ENCODE results near the gene TPD52L1. TPM values are rescaled to one million over a fixed set of nuclear protein-coding genes. Genes with fewer than 3 reads are reported as not detected.
"Not testable (repeated sequence)": the region's sequence is repeated elsewhere in the genome, so short reads cannot be mapped to it uniquely, and the experiment has no call there.

Gene TPD52L1
- total RNA-seq = 105 and 188 TPM in 2 replicates

DNA sequence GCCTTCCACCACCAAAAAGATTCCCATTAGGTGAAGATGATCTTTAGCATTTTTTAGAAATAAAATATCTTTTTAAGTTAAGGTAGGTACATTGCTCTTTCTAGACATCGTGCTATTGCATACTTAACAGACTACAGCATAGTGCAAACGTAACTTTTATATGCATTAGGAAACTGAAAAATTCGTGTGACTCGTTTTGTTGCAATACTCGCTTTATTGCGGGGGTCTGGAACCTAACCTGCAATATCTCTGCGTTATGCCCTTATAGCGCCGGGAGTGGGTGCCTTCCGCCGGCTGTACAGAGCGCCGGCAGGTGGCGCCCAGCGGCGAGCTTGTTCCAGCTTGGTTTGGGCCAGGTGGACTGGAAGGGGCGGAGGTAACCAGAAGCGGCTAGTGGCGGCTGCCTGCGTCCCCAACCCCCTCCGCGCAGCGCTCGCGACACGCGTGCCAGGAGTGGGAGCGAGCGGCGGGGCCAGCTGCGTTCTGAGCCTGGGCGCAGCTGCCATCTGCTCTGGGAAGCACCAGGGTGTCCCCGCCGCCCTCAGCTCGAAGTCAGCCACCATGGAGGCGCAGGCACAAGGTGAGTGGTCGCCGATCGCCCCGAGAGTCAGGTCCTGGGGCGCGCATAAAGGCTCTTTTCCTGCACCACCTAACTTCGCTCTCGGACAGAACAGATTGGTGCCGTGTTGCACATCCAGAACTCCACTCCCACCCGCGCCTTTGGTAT lies at the start of gene TPD52L1:
TPD52L1 (plus strand) TSS at position 383 of the 727 bp plus-strand sequence; CDS start at position 562, 179 bp downstream.
- DNase-seq (ENCODE audit: low read depth) = peak; percentile 64

DNA sequence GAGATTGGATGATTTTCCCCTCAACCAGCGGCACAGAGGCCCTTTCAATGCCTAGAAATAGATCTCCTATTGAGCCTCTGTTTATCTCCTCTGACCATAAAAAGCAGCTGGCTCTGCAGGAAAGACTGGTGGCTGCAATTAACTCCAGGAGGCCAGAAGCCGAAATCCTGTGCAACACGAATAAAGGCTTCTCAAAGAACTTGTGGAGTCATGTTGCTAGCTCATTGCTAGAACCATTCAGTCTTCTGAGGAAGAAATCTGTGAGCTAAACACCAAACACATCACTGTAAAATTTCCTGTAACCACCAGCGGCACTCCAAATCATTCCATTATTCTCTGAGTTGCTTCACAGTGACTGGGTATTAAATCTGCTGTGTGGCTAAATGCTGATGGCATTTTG lies 49.1 kb upstream of the TPD52L1 start:
- peak; percentile 27 for DNase-seq (ENCODE audit: low read depth)

DNA sequence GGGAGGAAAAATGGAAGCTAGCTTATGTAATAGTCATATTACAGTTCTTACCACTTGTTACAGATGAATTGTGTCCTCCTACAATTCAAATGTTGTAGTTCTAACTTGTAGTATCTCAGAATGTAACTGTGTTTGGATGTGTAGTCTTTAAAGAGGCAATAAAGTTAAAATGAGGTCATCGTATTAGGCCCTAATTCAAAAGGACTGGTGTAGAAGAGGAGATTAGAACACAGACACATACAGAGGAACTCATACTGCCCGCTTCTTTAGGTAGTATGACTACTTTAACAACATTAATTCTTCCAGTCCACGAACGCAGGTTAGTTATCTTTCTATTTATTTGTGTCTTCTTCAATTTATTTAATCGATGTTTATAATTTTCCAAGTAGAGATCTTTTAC lies 46.5 kb upstream of the TPD52L1 start:
- no peak for DNase-seq (ENCODE audit: low read depth)

DNA sequence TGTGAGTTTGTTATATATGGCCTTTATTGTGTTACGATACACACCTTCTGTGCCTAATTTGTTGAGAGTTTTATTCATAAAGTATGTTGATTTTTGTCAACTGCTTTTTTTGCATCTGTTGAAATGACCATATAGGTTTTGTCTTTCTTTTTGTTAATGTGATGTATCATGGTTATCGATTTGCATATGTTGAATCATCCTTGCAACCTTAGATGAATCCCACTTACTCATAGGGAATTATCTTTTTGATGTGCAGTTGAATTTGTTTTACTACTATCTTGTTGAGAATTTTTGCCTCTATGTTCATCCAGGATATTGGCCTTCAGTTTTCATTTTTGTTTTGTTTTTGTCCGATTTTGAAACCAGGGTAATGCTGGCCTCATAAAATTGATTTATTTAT lies 45.7 kb upstream of the TPD52L1 start:
- no peak for DNase-seq (ENCODE audit: low read depth)

DNA sequence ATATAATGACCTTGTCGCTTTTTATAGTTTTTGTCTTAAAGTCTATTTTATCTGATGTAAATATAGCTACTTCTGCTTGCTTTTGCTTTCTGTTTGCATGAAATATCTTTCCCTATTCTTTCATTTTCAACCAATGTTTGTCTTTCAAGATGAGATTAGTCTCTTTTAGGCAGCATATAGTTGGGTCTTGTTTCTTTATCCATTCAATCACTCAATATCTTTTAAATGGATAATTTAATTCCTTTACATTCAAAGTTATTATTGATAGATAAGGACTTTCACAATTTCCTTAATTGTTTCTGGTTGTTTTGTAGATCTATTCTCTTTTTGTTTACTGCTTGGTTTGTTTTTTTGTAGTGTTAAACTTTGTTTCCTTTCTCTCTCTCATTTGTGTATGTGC lies 43.5 kb upstream of the TPD52L1 start:
- no peak for DNase-seq (ENCODE audit: low read depth)

DNA sequence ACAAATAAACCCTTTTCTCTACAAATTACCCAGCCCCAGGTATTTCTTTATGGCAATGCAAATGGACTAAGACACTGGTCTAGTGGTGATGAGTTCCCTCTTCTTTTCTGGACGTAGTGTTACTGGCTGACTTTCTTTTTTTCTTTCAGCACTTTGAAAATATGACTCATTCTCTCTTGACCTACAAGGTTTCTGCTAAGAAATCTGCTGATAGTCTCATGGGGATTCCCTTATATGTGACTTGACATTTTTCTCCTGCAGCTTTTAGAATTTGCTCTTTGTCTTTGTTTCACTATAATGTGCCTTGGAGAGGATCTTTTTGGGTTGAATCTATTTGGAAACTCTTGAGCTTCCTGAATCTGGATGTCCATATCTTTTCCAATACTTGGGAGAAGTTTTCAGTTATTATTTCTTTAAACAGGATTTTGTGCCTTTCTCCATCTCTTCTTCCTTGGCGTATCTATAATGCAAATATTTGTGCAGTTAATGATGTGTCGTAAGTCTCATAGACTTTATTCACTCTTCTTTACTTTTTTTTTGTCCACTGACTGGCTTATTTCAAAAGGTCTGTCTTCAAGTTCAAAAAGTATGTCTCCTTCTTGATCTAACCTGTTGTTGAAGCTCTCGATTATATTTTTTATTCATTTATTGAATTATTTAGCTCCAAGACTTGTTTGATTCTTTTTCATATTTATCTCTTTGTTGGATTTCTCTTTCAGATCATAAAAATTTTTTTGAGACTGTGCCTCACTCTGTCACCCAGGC lies 42.2 kb upstream of the TPD52L1 start:
- no peak for DNase-seq (ENCODE audit: low read depth)

- DNase-seq (ENCODE audit: low read depth) = no peak
Measured at GRCh38 chr6:125112934-125113333, 40.6 kb upstream of the TPD52L1 start.

DNA sequence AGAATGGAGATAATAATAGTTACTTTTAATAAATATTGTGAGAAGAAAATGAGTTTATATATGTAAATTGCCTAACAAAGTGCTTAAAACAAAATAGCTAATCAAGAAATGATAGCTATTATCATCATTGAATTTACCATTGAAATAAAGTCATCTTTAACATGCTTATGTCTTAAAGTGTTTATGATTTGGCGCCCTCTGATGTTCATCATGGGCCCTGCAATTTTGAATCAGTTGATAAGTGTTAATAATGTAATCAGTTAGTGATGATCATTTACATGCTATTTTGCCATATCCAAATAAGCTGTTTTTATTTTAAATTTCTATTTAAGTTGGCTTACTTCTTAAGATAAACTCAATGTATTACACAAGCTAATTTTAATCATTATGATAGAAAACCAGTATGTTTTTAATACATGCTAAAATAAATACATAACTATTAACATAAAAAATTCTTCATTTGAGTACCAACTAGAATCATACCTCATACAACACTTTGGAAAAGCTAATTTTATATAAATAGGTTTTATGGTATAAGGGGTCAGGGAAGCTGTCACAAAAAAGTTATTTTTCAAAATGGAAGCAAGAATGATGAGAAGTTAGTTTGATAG lies 39.2 kb upstream of the TPD52L1 start:
- DNase-seq (ENCODE audit: low read depth) = peak; percentile 63

- DNase-seq (ENCODE audit: low read depth) = no peak
Measured at GRCh38 chr6:125116170-125116569, 37.4 kb upstream of the TPD52L1 start.

- DNase-seq (ENCODE audit: low read depth) = no peak
Measured at GRCh38 chr6:125116710-125117109, 36.9 kb upstream of the TPD52L1 start.

DNA sequence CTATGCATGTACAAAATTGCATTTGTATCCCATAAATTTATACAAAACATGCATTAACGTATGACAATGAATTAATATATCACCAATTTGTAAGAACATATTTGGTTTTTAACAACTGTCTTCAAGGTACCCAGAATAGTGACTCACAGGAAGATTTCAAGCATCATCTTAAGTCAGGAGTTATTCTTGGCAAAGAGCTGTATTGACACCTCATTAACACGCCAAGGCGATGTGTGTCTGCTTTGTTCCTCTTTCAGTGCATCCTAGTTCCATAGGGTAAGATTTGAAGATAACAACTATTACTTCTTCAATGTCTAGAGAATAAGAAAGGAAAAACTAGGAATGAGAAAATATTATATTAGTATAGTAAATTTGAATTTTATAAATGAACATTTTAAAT lies 35.8 kb upstream of the TPD52L1 start:
- DNase-seq (ENCODE audit: low read depth) = peak; percentile 62

DNA sequence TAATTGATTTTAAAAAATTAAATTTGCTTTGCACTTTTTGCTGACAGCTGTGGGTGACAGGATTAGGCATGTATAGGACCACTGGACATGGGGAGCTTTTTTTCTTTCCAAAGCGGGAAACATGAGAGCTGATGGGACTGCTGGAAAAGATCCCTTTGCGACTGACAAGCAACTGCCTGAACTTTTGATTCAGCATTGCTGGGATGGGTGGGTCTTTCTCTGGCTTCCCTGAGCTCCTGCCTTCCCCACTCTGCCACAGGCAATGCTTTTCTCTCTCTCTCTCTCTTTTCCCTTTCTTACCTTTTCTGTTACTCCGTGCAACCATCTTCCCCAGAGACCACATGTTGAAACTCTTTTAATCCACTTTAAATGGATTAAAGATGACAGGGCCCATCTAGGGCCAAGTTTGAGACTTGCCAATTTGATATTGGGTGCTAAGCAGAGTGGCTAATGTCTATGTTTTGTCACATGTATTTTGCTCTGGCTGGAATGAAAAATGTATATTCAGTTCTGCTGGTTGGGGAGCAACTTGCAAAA lies 33.5 kb upstream of the TPD52L1 start:
- DNase-seq (ENCODE audit: low read depth) = no peak

GRCh38 chr6:125121894-125122293 lies 31.7 kb upstream of the TPD52L1 start:
- no peak for DNase-seq (ENCODE audit: low read depth)

GRCh38 chr6:125123051-125123450 lies 30.5 kb upstream of the TPD52L1 start:
- no peak for DNase-seq (ENCODE audit: low read depth)

DNA sequence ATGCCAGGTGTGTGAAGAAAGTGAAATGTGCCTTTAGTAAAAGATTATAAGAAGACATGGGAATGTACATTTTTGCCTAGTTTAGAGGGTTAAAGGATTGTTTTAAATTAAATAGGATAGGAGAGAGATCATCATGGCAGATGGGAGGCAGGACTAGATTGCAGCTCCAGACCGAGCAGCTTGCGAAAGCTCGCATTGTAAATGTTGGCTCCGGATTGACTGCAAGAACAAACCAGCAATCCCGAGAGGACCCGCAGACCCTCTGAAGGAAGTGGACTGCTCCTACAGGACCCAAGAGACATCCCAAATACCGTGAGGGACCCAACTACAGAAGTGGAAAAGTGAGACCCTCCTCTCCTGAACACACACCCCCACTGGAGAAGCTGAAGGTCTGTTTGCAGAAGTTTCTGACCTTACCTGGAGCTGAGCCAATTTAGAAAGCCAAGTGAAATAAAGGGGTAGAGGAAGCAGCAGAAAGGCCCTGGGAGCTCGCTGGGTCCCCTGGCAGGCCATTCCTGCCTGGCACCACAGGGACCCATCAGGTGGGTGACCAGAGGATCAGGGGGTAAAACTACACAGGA lies 30.0 kb upstream of the TPD52L1 start:
- no peak for DNase-seq (ENCODE audit: low read depth)

GRCh38 chr6:125124049-125124669 lies 29.4 kb upstream of the TPD52L1 start:
- peak; percentile 82 for DNase-seq (ENCODE audit: low read depth)

DNA sequence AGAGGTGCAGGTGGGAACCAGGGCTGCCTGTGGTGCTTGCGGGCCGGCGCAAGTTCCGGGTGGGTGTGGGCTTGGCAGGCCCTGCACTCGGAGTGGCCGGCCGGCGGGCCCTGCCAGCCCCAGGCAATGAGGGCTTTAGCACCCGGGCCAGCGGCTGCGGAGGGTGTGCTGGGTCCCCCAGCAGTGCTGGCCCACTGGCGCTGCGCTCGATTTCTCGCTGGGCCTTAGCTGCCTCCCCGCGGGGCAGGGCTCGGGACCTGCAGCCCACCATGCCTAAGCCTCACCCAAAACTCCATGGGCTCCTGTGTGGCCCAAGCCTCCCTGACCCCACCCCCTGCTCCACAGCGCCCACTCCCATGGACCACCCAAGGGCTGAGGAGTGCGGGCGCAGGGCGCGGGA lies 27.7 kb upstream of the TPD52L1 start:
- DNase-seq (ENCODE audit: low read depth) = not testable (repeated sequence)

GRCh38 chr6:125129354-125129753 lies 24.2 kb upstream of the TPD52L1 start:
- DNase-seq (ENCODE audit: low read depth) = no peak

DNA sequence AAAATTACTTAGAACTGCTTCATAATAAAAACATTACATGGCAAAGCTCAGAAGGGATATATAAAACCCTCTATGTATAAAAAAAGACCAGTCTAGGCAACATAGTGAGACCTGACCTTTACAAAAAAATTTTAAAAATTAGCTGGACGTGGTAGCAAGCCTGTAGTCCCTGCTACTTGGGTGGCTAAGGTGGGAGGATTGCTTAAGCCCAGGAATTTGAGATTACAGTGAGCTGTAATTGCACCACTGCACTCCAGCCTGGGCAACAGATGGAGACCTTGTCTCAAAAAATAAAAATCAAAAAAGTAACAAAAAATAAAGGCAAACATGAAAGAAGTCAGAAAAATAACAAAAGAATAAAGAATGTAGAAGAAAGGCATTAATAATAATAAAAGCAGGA lies 21.5 kb upstream of the TPD52L1 start:
- no peak for DNase-seq (ENCODE audit: low read depth)

DNA sequence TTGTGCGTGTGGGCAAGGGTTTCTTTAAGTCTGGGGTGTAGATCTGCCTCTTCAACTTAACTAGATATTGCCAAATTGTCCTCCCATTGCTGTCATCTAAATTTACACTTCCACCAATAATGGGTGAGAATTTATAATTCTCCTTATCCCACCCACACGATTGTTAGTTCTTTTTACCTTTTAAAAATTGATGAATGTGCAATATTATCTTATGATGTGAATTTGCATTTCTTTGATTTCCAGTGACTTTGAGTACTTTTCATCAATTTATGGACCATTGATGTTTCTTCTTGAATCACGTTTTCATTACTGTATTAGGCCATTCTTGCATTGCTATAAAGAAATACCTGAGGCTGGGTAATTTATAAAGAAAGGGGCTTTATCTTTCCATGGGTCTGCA lies 17.2 kb upstream of the TPD52L1 start:
- DNase-seq (ENCODE audit: low read depth) = no peak

GRCh38 chr6:125138083-125138482 lies 15.5 kb upstream of the TPD52L1 start:
- no peak for DNase-seq (ENCODE audit: low read depth)

GRCh38 chr6:125140808-125141207 lies 12.8 kb upstream of the TPD52L1 start:
- DNase-seq (ENCODE audit: low read depth) = no peak

Data from renal cortical epithelial cell (primary cell).